H1 (cell line): Measurements from ENCODE around the gene PDX1. TPM values are rescaled to one million over a fixed set of nuclear protein-coding genes. Genes with fewer than 3 reads are reported as not detected.
A peak's percentile ranks its signal among the peaks of the same experiment; 100 is the strongest.

Experiments
- CTCF ChIA-PET: fragments of 300-600 bp; sonication (Branson Sonifier 250); formaldehyde crosslinking; loops from one replicate; lab custom pipeline; 2021; ENCODE audit not compliant: partially characterized antibody; lab: Charles Lee
- POLR2A ChIA-PET: fragments of 300-600 bp; sonication (Branson Sonifier 250); formaldehyde crosslinking; loops from one replicate; lab custom pipeline; 2021; ENCODE audit warnings: inconsistent platforms; ENCODE audit not compliant: partially characterized antibody; lab: Charles Lee
- DNase-seq, 2 experiments: peaks; one replicate each; pipeline versions ENCODE4 v3.0.0 to v3.0.0-alpha.2; 2010 to 2022; ENCODE audit warnings: low spot score in 2 of 2, low read depth in 1 of 2, mixed read lengths in 1 of 2
- FAIRE-seq: peaks from 2 replicates; lab custom pipeline; 2011; peaks lifted over from hg19 to GRCh38; lab: Jason Lieb, UNC
- H2AFZ ChIP-seq: 2 replicates; pipeline ENCODE4 v1.8.1; 2012; ENCODE audit warnings: low read length, inconsistent platforms
- H2AK5ac ChIP-seq: 2 replicates; pipeline ENCODE4 v1.6.1; 2013; ENCODE audit warnings: low read depth, low read length
- H2BK120ac ChIP-seq: replicated peaks from 2 replicates; pipeline ENCODE3; 2013; ENCODE audit warnings: low read depth, low read length, inconsistent platforms
- H2BK12ac ChIP-seq: 2 replicates; pipeline ENCODE4 v1.6.1; 2013; ENCODE audit warnings: low read depth, low read length
- H2BK15ac ChIP-seq: 2 replicates; pipeline ENCODE4 v1.6.1; 2013; ENCODE audit warnings: low read length
- H2BK20ac ChIP-seq: 2 replicates; pipeline ENCODE4 v1.6.1; 2013; ENCODE audit warnings: low read length
- H2BK5ac ChIP-seq: 2 replicates; pipeline ENCODE4 v1.6.1; 2013; ENCODE audit warnings: low read depth, low read length
- H3K14ac ChIP-seq: 2 replicates; pipeline ENCODE4 v1.6.1; 2013; ENCODE audit warnings: inconsistent platforms; ENCODE audit not compliant: insufficient read length
- H3K18ac ChIP-seq: 2 replicates; pipeline ENCODE4 v1.6.1; 2013; ENCODE audit warnings: low read length; ENCODE audit errors: extremely low read depth
- H3K23ac ChIP-seq: 2 replicates; pipeline ENCODE4 v1.6.1; 2013; ENCODE audit warnings: inconsistent platforms; ENCODE audit not compliant: insufficient read length
- H3K23me2 ChIP-seq: 2 replicates; pipeline ENCODE4 v1.6.1; 2013; ENCODE audit warnings: low read depth, low read length
- H3K27ac ChIP-seq: 2 replicates; pipeline ENCODE4 v1.6.1; 2011; ENCODE audit warnings: low read depth, low read length, inconsistent platforms
- H3K27me3 ChIP-seq, 4 experiments: replicated peaks in 1 of 4; 1 replicate in 1 of 4; 2 replicates in 3 of 4; pipeline versions ENCODE4 v1.6.1 to v1.8.1; 2011 to 2013; ENCODE audit warnings: low read length in 3 of 4, mild to moderate bottlenecking in 3 of 4, inconsistent platforms in 2 of 4, mixed read lengths in 2 of 4, moderate library complexity in 1 of 4; ENCODE audit not compliant: control insufficient read depth in 3 of 4, insufficient read depth in 3 of 4; ENCODE audit errors: extremely low read depth in 1 of 4
- H3K36me3 ChIP-seq, 4 experiments: 2 replicates each; pipeline versions ENCODE4 v1.6.1 to v1.8.1; 2011 to 2013; ENCODE audit warnings: mild to moderate bottlenecking in 4 of 4, low read length in 3 of 4, moderate library complexity in 2 of 4, control low read depth in 1 of 4, inconsistent platforms in 1 of 4; ENCODE audit not compliant: insufficient read depth in 4 of 4, control insufficient read depth in 2 of 4
- H3K4ac ChIP-seq: replicated peaks from 2 replicates; pipeline ENCODE3; 2013; ENCODE audit warnings: low read length, low read depth, mixed read lengths, inconsistent platforms; ENCODE audit not compliant: insufficient read length
- H3K4me1 ChIP-seq, 4 experiments: replicated peaks in 1 of 4; 1 replicate in 1 of 4; 2 replicates in 3 of 4; pipeline versions ENCODE4 v1.6.1 to v1.8.1; 2011 to 2013; ENCODE audit warnings: low read length in 3 of 4, inconsistent platforms in 2 of 4, mixed read lengths in 1 of 4; ENCODE audit not compliant: insufficient read depth in 4 of 4, control insufficient read depth in 3 of 4
- H3K4me2 ChIP-seq, 2 experiments: 2 replicates each; pipeline versions ENCODE4 v1.6.1 to v1.8.1; 2011 to 2013; ENCODE audit warnings: low read depth in 2 of 2, low read length in 2 of 2, control low read depth in 1 of 2, inconsistent platforms in 1 of 2, mild to moderate bottlenecking in 1 of 2; ENCODE audit not compliant: insufficient read depth in 1 of 2
- H3K4me3 ChIP-seq, 4 experiments: fragments of 200-600, 300-600 bp in 1 of 4; sonication (generic), shearing (Covaris generic), sonication (Bioruptor Twin) in 1 of 4; 2 replicates each; pipeline versions ENCODE4 v1.5.1 to v1.8.1; 2011 to 2016; ENCODE audit warnings: low read length in 4 of 4, low read depth in 3 of 4, control low read depth in 2 of 4, inconsistent platforms in 2 of 4, mild to moderate bottlenecking in 2 of 4, mixed read lengths in 1 of 4, moderate library complexity in 1 of 4; ENCODE audit not compliant: insufficient read depth in 2 of 4; ENCODE audit errors: extremely low read depth in 1 of 4
- H3K56ac ChIP-seq: replicated peaks from 2 replicates; pipeline ENCODE3; 2013; ENCODE audit warnings: low read depth, mild to moderate bottlenecking, mixed read lengths, low read length, inconsistent platforms; ENCODE audit not compliant: insufficient read length
- H3K79me1 ChIP-seq: 2 replicates; pipeline ENCODE4 v1.6.1; 2013; ENCODE audit warnings: low read depth, low read length, control low read depth
- H3K79me2 ChIP-seq, 2 experiments: 2 replicates each; pipeline versions ENCODE4 v1.6.1 to v1.8.1; 2012 to 2013; ENCODE audit warnings: low read length in 2 of 2, mild to moderate bottlenecking in 2 of 2, inconsistent platforms in 1 of 2; ENCODE audit not compliant: insufficient read depth in 2 of 2, control insufficient read depth in 1 of 2
- H3K9ac ChIP-seq, 4 experiments: replicated peaks in 1 of 4; 1 replicate in 1 of 4; 2 replicates in 3 of 4; pipeline versions ENCODE4 v1.6.1 to v1.8.1; 2011 to 2013; ENCODE audit warnings: low read depth in 3 of 4, low read length in 3 of 4, control low read depth in 2 of 4, mild to moderate bottlenecking in 2 of 4, moderate library complexity in 2 of 4, inconsistent platforms in 1 of 4; ENCODE audit errors: extremely low read depth in 1 of 4
- H3K9me3 ChIP-seq, 2 experiments: 2 replicates each; pipeline versions ENCODE4 v1.6.1 to v1.8.1; 2012 to 2013; ENCODE audit warnings: mild to moderate bottlenecking in 2 of 2, moderate library complexity in 2 of 2, control low read depth in 1 of 2, inconsistent platforms in 1 of 2, low read depth in 1 of 2, low read length in 1 of 2, mixed read lengths in 1 of 2; ENCODE audit not compliant: insufficient read depth in 2 of 2
- H4K20me1 ChIP-seq, 2 experiments: replicated peaks in 1 of 2; 2 replicates each; pipeline versions ENCODE3 to v1.8.1; 2011 to 2013; ENCODE audit warnings: inconsistent platforms in 2 of 2, low read length in 2 of 2, mild to moderate bottlenecking in 1 of 2; ENCODE audit not compliant: insufficient read depth in 2 of 2, control insufficient read depth in 1 of 2
- H4K5ac ChIP-seq: 2 replicates; pipeline ENCODE4 v1.6.1; 2013; ENCODE audit warnings: low read length, low read depth, mixed read lengths, inconsistent platforms; ENCODE audit not compliant: insufficient read length
- H4K8ac ChIP-seq: 2 replicates; pipeline ENCODE4 v1.8.0; 2013; ENCODE audit warnings: mild to moderate bottlenecking, moderate library complexity, low read length, inconsistent platforms; ENCODE audit not compliant: insufficient read depth; ENCODE audit errors: extremely low read depth
- H4K91ac ChIP-seq: replicated peaks from 2 replicates; pipeline ENCODE3; 2013; ENCODE audit warnings: low read length, mixed read lengths, inconsistent platforms; ENCODE audit not compliant: insufficient read length
- CREB1 ChIP-seq: IDR thresholded peaks from 2 replicates; pipeline ENCODE4 v1.6.1; 2012; ENCODE audit warnings: inconsistent platforms
- EZH2 ChIP-seq: fragments of 200-600 bp; sonication (generic); IDR thresholded peaks from 2 replicates; pipeline ENCODE4 v1.7.1; 2012; ENCODE audit warnings: low read depth, mild to moderate bottlenecking, moderate library complexity, low read length, inconsistent platforms; ENCODE audit not compliant: severe bottlenecking
- JUN ChIP-seq: IDR thresholded peaks from 2 replicates; pipeline ENCODE4 v1.6.1; 2011; ENCODE audit warnings: low read depth, mild to moderate bottlenecking, improper control_type of control experiment, low read length
- MAX ChIP-seq: IDR thresholded peaks from 2 replicates; pipeline ENCODE4 v1.6.1; 2012; ENCODE audit warnings: inconsistent platforms
- SIN3A ChIP-seq, 2 experiments: IDR thresholded peaks in 1 of 2; conservative IDR thresholded peaks in 1 of 2; 2 replicates each; pipeline ENCODE4 v1.6.1; 2011 to 2012; ENCODE audit warnings: low read length in 2 of 2, improper control_type of control experiment in 1 of 2, low read depth in 1 of 2, mild to moderate bottlenecking in 1 of 2
- SP1 ChIP-seq: IDR thresholded peaks from 2 replicates; pipeline ENCODE4 v1.6.1; 2011; ENCODE audit warnings: low read depth, low read length
- SUZ12 ChIP-seq: fragments of 200-600 bp; sonication (generic); IDR thresholded peaks from 2 replicates; pipeline ENCODE4 v1.6.1; 2012; ENCODE audit warnings: mild to moderate bottlenecking, inconsistent platforms, low read length, moderate library complexity, mixed read lengths
- TCF12 ChIP-seq: IDR thresholded peaks from 2 replicates; pipeline ENCODE4 v1.6.1; 2011; ENCODE audit warnings: low read depth, mild to moderate bottlenecking, low read length
- USF2 ChIP-seq: IDR thresholded peaks from 2 replicates; pipeline ENCODE4 v1.6.1; 2011; ENCODE audit warnings: low read length, improper control_type of control experiment
- WGBS, 2 experiments: shearing (Covaris generic) in 1 of 2; methylation state at CpG; one replicate each; pipeline versions ENCODE4 v1.1.6 to v1.1.7; 2013 to 2015; ENCODE audit warnings: low lambda C conversion rate in 2 of 2, mixed read lengths in 2 of 2, inconsistent platforms in 1 of 2, low coverage in 1 of 2, missing lambda C conversion rate in 1 of 2; ENCODE audit not compliant: insufficient replicate concordance in 2 of 2, insufficient coverage in 1 of 2, insufficient read length in 1 of 2; ENCODE audit errors: extremely low coverage in 1 of 2, missing lambda C conversion rate in 1 of 2; 5-methylcytosine and 5-hydroxymethylcytosine counted together
- polyA plus RNA-seq, 7 experiments: library from polyadenylated mRNA; depleted of rRNA in 3 of 7; stranded (reverse) in 5 of 7; unstranded in 2 of 7; fragments of >200 nt in 5 of 7; fragments of 200-250 nt in 2 of 7; gene quantifications; 1 replicate in 5 of 7; 2 replicates in 1 of 7; 4 replicates in 1 of 7; pipeline versions ENCODE4 v1.2.1 to v1.2.3, GENCODE V29; 2011 to 2013; ENCODE audit warnings: missing spikeins in 2 of 7, mixed read lengths in 2 of 7
- total RNA-seq: library from RNA; stranded (reverse); fragmentation: NEBNext Ultra II Directional; extraction: Animal tissue kit (Norgen Biotek cat#: 25700); gene quantifications from 2 replicates; pipeline ENCODE4 v1.2.1, GENCODE V29; 2021

The PDX1 gene
- total and polyA plus RNA-seq, 2 of the 8 experiments (the other 6 are each of a cell fraction or from before 2014, with no cell fraction given), result not detected

- no peak overlapping the region for H3K56ac ChIP-seq
- no peak overlapping the region for H3K23ac ChIP-seq
- H3K79me1 ChIP-seq, result no peaks in the 10 kb centered on the region
- peaks cover 22 to 34% of the 10 kb centered on the region in 2 experiments for H4K20me1 ChIP-seq
- no peak for FAIRE-seq
- WGBS, 2 experiments, result 2% methylated on average over 48 of the region's 73 CpGs; no CpG with 5 or more reads in 1 of the 2 experiments
- no peak overlapping the region for H2BK15ac ChIP-seq
- H3K27ac ChIP-seq, result no peak overlapping the region
- H2BK12ac ChIP-seq, result 0 out of 2 replicates have a peak overlapping the region, but pooled peaks have one; percentile 9
- H2BK120ac ChIP-seq, result no peak overlapping the region
- H4K5ac ChIP-seq, result no peak overlapping the region
- CTCF ChIA-PET, result interaction anchor here (0.6 to 19.7 kb wide), 17 partner anchors 6 to 586 kb away, joined by 3 to 283 read pairs (median 4); partner anchors contain the start of genes CDX2, GSX1, PDX1 and URAD
- H3K23me2 ChIP-seq, result peaks cover 4% of the 10 kb centered on the region; the same call in 1 of the 2 replicates
- H3K4me1 ChIP-seq, result peaks cover 7 to 20% (median 12%) of the 10 kb centered on the region in 4 experiments; a peak in 6 of 7 replicates
- POLR2A ChIA-PET, result interaction anchor here (1.0 to 2.8 kb wide), 4 partner anchors 8 to 134 kb away, joined by 3 to 16 read pairs (median 4); partner anchors contain the start of gene CDX2
- H3K9ac ChIP-seq, result no peak overlapping the region; a peak in 1 of 7 replicates
- H3K14ac ChIP-seq, result no peak overlapping the region
- no peaks in the 10 kb centered on the region; a peak in 1 of 8 replicates for H3K36me3 ChIP-seq
- H2AK5ac ChIP-seq, result no peak overlapping the region
- DNase-seq, result peak in 1 of 2 experiments; percentile 95
- H4K8ac ChIP-seq, result peak overlapping the region; percentile 14; the same call in 1 of the 2 replicates
- H3K4ac ChIP-seq, result no peak overlapping the region
- no peak overlapping the region for H2BK5ac ChIP-seq
- H4K91ac ChIP-seq, result no peak overlapping the region
- peak overlapping the region; percentile 10 to 66 for H3K4me2 ChIP-seq
- H3K4me3 ChIP-seq, result peak overlapping the region in 3 of 4 experiments; percentile 11 to 49 (median 26); a peak in 4 of 8 replicates
- no peak overlapping the region for H2BK20ac ChIP-seq
- peak overlapping the region; percentile 48; the same call in 1 of the 2 replicates for H3K18ac ChIP-seq
- H3K9me3 ChIP-seq, result no peaks in the 10 kb centered on the region; a peak in 1 of 4 replicates
- H3K27me3 ChIP-seq, result peaks cover 90 to 100% (median 98%) of the 10 kb centered on the region in 4 experiments
- no peak overlapping the region for H2AFZ ChIP-seq
- H3K79me2 ChIP-seq, result no peaks in the 10 kb centered on the region
- TF ChIP-seq TCF12 (no peak), CREB1 (peak; percentile 55), SUZ12 (peak; percentile 95), SP1 (no peak), JUN (no peak), MAX (peak; percentile 69; the same call in 1 of the 2 replicates), SIN3A (conservative IDR thresholded peaks at IDR 0.05 in 1 of 2, IDR thresholded peaks at IDR 0.05 in 1 of 2; ENCODE audit: low read depth in 1 of 2, low read length in 2 of 2) (peak in 1 of 2 experiments; percentile 77; a peak in 1 of 4 replicates), EZH2 (peak; percentile 88), USF2 (no peak)
Observed at GRCh38 chr13:27960362-27961226, 40.8 kb downstream of the PDX1 start.
